ENCODE results near the gene MGME1. TPM values are rescaled to one million over a fixed set of nuclear protein-coding genes. Genes with fewer than 3 reads are reported as not detected.

Gene MGME1
- total RNA-seq, 1 donor from 2014 or later = 14.2 TPM

DNA sequence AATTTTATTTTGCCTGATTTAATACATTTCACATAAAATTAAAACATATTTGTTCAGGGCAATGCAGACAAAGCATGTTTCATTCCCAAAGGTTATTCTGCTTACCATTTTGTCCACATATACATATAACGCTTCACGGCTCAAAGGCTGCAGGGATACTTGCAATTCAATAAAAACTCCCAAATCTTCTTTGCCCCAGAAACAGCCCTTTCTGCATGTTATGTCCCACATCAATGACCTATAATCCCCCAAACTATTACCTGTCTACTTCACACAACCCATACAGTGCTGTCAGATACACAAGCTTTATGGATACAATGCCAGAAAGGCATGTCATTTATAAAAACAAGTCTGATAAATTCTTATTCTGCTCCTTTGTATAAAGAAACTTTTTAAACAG lies 20.4 kb upstream of the MGME1 start:
- Histone ChIP-seq H4K20me1 (ENCODE audit: insufficient read depth, low read length) (peaks cover 85% of the 10 kb centered on the region), H3K9ac (ENCODE audit: low read length) (no peak overlapping the region), H3K4me2 (ENCODE audit: low read length) (no peak overlapping the region), H3K4me1 (ENCODE audit: insufficient read depth, low read length) (no peaks in the 10 kb centered on the region), H3K36me3 (ENCODE audit: insufficient read depth, low read length) (peaks cover 90% of the 10 kb centered on the region), H3K27ac (ENCODE audit: low read depth, low read length) (no peak overlapping the region), H2AFZ (ENCODE audit: low read depth, low read length) (no peak overlapping the region), H3K9me3 (ENCODE audit: insufficient read depth, low read depth, low read length) (no peaks in the 10 kb centered on the region), H3K4me3 (ENCODE audit: insufficient read depth, low read depth, low read length) (no peak overlapping the region), H3K79me2 (ENCODE audit: insufficient read depth, low read length) (peaks cover 70% of the 10 kb centered on the region), H3K27me3 (ENCODE audit: insufficient read depth, low read length) (no peaks in the 10 kb centered on the region)
- no peaks in the 10 kb centered on the region for H3K27me3 Mint-ChIP-seq (ENCODE audit: low read depth, unreplicated experiment)
- H3K4me1 Mint-ChIP-seq (ENCODE audit: low read depth, unreplicated experiment) = no peaks in the 10 kb centered on the region
- no peak overlapping the region for H3K4me3 Mint-ChIP-seq (ENCODE audit: unreplicated experiment)
- no peak overlapping the region for H3K27ac Mint-ChIP-seq (ENCODE audit: unreplicated experiment)
- no peaks in the 10 kb centered on the region for H3K9me3 Mint-ChIP-seq (ENCODE audit: unreplicated experiment)
- no peak for DNase-seq (ENCODE audit: low read depth)
- no peak for FAIRE-seq
- TF ChIP-seq, protein P1, sequence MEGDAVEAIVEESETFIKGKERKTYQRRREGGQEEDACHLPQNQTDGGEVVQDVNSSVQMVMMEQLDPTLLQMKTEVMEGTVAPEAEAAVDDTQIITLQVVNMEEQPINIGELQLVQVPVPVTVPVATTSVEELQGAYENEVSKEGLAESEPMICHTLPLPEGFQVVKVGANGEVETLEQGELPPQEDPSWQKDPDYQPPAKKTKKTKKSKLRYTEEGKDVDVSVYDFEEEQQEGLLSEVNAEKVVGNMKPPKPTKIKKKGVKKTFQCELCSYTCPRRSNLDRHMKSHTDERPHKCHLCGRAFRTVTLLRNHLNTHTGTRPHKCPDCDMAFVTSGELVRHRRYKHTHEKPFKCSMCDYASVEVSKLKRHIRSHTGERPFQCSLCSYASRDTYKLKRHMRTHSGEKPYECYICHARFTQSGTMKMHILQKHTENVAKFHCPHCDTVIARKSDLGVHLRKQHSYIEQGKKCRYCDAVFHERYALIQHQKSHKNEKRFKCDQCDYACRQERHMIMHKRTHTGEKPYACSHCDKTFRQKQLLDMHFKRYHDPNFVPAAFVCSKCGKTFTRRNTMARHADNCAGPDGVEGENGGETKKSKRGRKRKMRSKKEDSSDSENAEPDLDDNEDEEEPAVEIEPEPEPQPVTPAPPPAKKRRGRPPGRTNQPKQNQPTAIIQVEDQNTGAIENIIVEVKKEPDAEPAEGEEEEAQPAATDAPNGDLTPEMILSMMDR (IDR thresholded peaks at IDR 0.05; ENCODE audit: insufficient read depth, low read depth, low read length) = no peak
- TF ChIP-seq EZH2 (IDR thresholded peaks at IDR 0.05; ENCODE audit: insufficient read depth, low read length) = no peak
- peaks cover 25% of the 10 kb centered on the region for H3K36me3 Mint-ChIP-seq (ENCODE audit: low read depth, unreplicated experiment)

DNA sequence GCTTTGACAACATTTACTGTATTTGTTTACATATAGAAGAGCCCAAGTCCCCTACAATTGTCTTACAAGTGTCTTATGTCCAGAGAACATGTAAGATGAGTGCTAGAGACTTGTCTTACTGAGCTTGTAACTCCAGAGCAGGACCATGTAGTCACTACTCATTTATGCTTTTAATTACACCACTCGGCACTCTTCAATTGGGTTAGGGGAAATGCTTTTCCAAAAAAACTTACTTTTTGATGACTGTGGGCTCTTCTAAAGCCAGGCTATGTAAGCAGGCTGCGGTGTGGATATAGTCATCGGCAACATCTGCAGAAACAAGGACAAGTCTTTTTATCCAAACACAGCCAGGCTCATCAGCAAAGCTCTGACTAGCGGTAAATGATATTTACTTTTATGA lies 18.9 kb upstream of the MGME1 start:
- H3K4me3 ChIP-seq (ENCODE audit: insufficient read depth, low read depth, low read length) = no peak overlapping the region
- Mint-ChIP-seq H3K4me1 (ENCODE audit: low read depth, unreplicated experiment) (peaks cover 5% of the 10 kb centered on the region), H3K27ac (ENCODE audit: unreplicated experiment) (no peak overlapping the region), H3K36me3 (ENCODE audit: low read depth, unreplicated experiment) (peaks cover 28% of the 10 kb centered on the region), H3K27me3 (ENCODE audit: low read depth, unreplicated experiment) (no peaks in the 10 kb centered on the region), H3K4me3 (ENCODE audit: unreplicated experiment) (no peak overlapping the region), H3K9me3 (ENCODE audit: unreplicated experiment) (no peaks in the 10 kb centered on the region)
- no peak overlapping the region for H2AFZ ChIP-seq (ENCODE audit: low read depth, low read length)
- no peak overlapping the region for H3K4me2 ChIP-seq (ENCODE audit: low read length)
- peaks cover 93% of the 10 kb centered on the region for H3K36me3 ChIP-seq (ENCODE audit: insufficient read depth, low read length)
- peaks cover 89% of the 10 kb centered on the region for H4K20me1 ChIP-seq (ENCODE audit: insufficient read depth, low read length)
- peaks cover 80% of the 10 kb centered on the region for H3K79me2 ChIP-seq (ENCODE audit: insufficient read depth, low read length)
- H3K4me1 ChIP-seq (ENCODE audit: insufficient read depth, low read length) = no peaks in the 10 kb centered on the region
- no peaks in the 10 kb centered on the region for H3K27me3 ChIP-seq (ENCODE audit: insufficient read depth, low read length)
- no peak overlapping the region for H3K9ac ChIP-seq (ENCODE audit: low read length)
- no peak for DNase-seq (ENCODE audit: low read depth)
- no peak overlapping the region for H3K27ac ChIP-seq (ENCODE audit: low read depth, low read length)
- TF ChIP-seq, protein P1 (IDR thresholded peaks at IDR 0.05; ENCODE audit: insufficient read depth, low read depth, low read length) = no peak
- TF ChIP-seq EZH2 (IDR thresholded peaks at IDR 0.05; ENCODE audit: insufficient read depth, low read length) = no peak
- no peaks in the 10 kb centered on the region for H3K9me3 ChIP-seq (ENCODE audit: insufficient read depth, low read depth, low read length)
- FAIRE-seq = no peak

DNA sequence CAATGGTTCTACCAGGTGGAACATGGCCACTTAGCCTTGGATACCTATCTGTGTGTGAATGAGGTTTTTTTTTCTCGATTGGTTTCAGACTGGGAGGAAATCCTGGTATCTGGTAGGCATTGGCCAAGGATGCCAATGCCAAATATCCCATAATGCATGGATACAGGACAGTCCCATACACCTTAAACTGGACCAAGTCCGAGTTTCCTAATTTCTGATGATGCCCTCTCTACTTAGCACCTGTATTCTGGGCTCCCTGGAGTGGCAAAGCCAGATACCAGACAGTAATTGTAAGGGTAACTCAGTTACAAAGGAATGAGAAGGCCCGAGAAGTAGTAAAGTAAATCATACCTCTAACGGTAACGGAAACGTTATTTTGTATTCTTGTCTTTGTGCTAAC lies 18.1 kb upstream of the MGME1 start:
- peaks cover 92% of the 10 kb centered on the region for H4K20me1 ChIP-seq (ENCODE audit: insufficient read depth, low read length)
- no peak overlapping the region for H3K4me3 Mint-ChIP-seq (ENCODE audit: unreplicated experiment)
- no peak for DNase-seq (ENCODE audit: low read depth)
- no peak overlapping the region for H3K9ac ChIP-seq (ENCODE audit: low read length)
- no peak overlapping the region for H2AFZ ChIP-seq (ENCODE audit: low read depth, low read length)
- H3K27me3 ChIP-seq (ENCODE audit: insufficient read depth, low read length) = no peaks in the 10 kb centered on the region
- H3K36me3 Mint-ChIP-seq (ENCODE audit: low read depth, unreplicated experiment) = peaks cover 27% of the 10 kb centered on the region
- H3K79me2 ChIP-seq (ENCODE audit: insufficient read depth, low read length) = peaks cover 83% of the 10 kb centered on the region
- H3K4me1 ChIP-seq (ENCODE audit: insufficient read depth, low read length) = no peaks in the 10 kb centered on the region
- H3K9me3 Mint-ChIP-seq (ENCODE audit: unreplicated experiment) = no peaks in the 10 kb centered on the region
- no peaks in the 10 kb centered on the region for H3K27me3 Mint-ChIP-seq (ENCODE audit: low read depth, unreplicated experiment)
- no peaks in the 10 kb centered on the region for H3K9me3 ChIP-seq (ENCODE audit: insufficient read depth, low read depth, low read length)
- no peak for TF ChIP-seq EZH2 (IDR thresholded peaks at IDR 0.05; ENCODE audit: insufficient read depth, low read length)
- TF ChIP-seq, protein P1 (IDR thresholded peaks at IDR 0.05; ENCODE audit: insufficient read depth, low read depth, low read length) = no peak
- H3K27ac Mint-ChIP-seq (ENCODE audit: unreplicated experiment) = no peak overlapping the region
- FAIRE-seq = no peak
- H3K4me1 Mint-ChIP-seq (ENCODE audit: low read depth, unreplicated experiment) = peaks cover 11% of the 10 kb centered on the region
- H3K36me3 ChIP-seq (ENCODE audit: insufficient read depth, low read length) = peaks cover 95% of the 10 kb centered on the region
- H3K4me2 ChIP-seq (ENCODE audit: low read length) = no peak overlapping the region
- no peak overlapping the region for H3K27ac ChIP-seq (ENCODE audit: low read depth, low read length)
- H3K4me3 ChIP-seq (ENCODE audit: insufficient read depth, low read depth, low read length) = no peak overlapping the region
